HepG2 (cell line): ENCODE results near the gene GGT1. TPM values are rescaled to one million over a fixed set of nuclear protein-coding genes. Genes with fewer than 3 reads are reported as not detected.

Experiments used
- ATAC-seq: fragments of 200-7000 bp; cut with Tn5 transposase; 3 replicates; pipeline ENCODE4 v1.9.1; 2020; ENCODE audit warnings: mild to moderate bottlenecking, moderate library complexity
- BruUV-seq: library from RNA; stranded (reverse); fragments of 400-500 nt; replicated peaks from 2 replicates; lab custom pipeline; 2021; lab: Mats Ljungman, UMichigan
- CTCF ChIA-PET: fragments of 300-600 bp; formaldehyde crosslinking; extraction: SDS; loops from one replicate; lab custom pipeline; 2021; ENCODE audit warnings: low total read pairs, inconsistent platforms, low intra/inter-chr PET ratio; lab: Yijun Ruan, JAX
- POLR2A ChIA-PET: fragments of 350-600 bp; sonication (Branson Sonifier 250); formaldehyde crosslinking; loops from one replicate; lab custom pipeline; 2020; ENCODE audit warnings: antibody characterized with exemption, inconsistent platforms; lab: Yijun Ruan, JAX
- DNase-seq: peaks from one replicate; pipeline ENCODE4 v3.0.0-alpha.2; 2015; ENCODE audit warnings: low spot score
- FAIRE-seq: peaks from 3 replicates; lab custom pipeline; 2011; peaks lifted over from hg19 to GRCh38; lab: Jason Lieb, UNC
- H2AFZ ChIP-seq: one replicate; pipeline ENCODE4 v1.6.1; 2011; ENCODE audit warnings: low read length, inconsistent platforms
- H3K27ac ChIP-seq: fragments of 300-600 bp; 3 replicates; pipeline ENCODE4 v1.8.0; 2011; ENCODE audit warnings: mixed run types, mild to moderate bottlenecking, mixed read lengths, low read length, inconsistent platforms; ENCODE audit not compliant: insufficient read depth; ENCODE audit errors: extremely low read length
- H3K27me3 ChIP-seq, 2 experiments: fragments of 200-600 bp in 1 of 2; 2 replicates in 1 of 2; 3 replicates in 1 of 2; pipeline versions ENCODE4 v1.6.0 to v1.8.0; 2011; ENCODE audit warnings: low read length in 2 of 2, mild to moderate bottlenecking in 2 of 2, moderate library complexity in 2 of 2, inconsistent platforms in 1 of 2; ENCODE audit not compliant: insufficient read depth in 2 of 2, control insufficient read depth in 1 of 2
- H3K36me3 ChIP-seq, 2 experiments: fragments of 200-600 bp in 1 of 2; replicated peaks in 1 of 2; 2 replicates in 1 of 2; 3 replicates in 1 of 2; pipeline versions ENCODE4 v1.5.1 to v1.8.0; 2011; ENCODE audit warnings: low read length in 2 of 2, inconsistent platforms in 1 of 2; ENCODE audit not compliant: insufficient read depth in 2 of 2, control insufficient read depth in 1 of 2
- H3K4me1 ChIP-seq: 2 replicates; pipeline ENCODE4 v1.5.1; 2012; ENCODE audit warnings: low read length, inconsistent platforms; ENCODE audit not compliant: insufficient read depth
- H3K4me2 ChIP-seq: 2 replicates; pipeline ENCODE4 v1.6.0; 2011; ENCODE audit warnings: low read depth, low read length, inconsistent platforms
- H3K4me3 ChIP-seq, 3 experiments: fragments of 200-600 bp in 1 of 3; sonication (generic), shearing (Covaris generic) in 1 of 3; replicated peaks in 1 of 3; 2 replicates each; pipeline ENCODE4 v1.5.1; 2011 to 2016; ENCODE audit warnings: low read length in 3 of 3, inconsistent platforms in 2 of 3, low read depth in 2 of 3, mild to moderate bottlenecking in 2 of 3, control low read depth in 1 of 3, mixed read lengths in 1 of 3; ENCODE audit not compliant: insufficient read depth in 1 of 3
- H3K79me2 ChIP-seq: one replicate; pipeline ENCODE4 v1.6.1; 2011; ENCODE audit warnings: low read length, inconsistent platforms; ENCODE audit not compliant: insufficient read depth
- H3K9ac ChIP-seq: 2 replicates; pipeline ENCODE4 v1.6.0; 2011; ENCODE audit warnings: mild to moderate bottlenecking, low read depth, low read length, inconsistent platforms; ENCODE audit not compliant: insufficient read depth
- H3K9me3 ChIP-seq: 2 replicates; pipeline ENCODE4 v1.5.1; 2012; ENCODE audit warnings: mild to moderate bottlenecking, low read length
- H4K20me1 ChIP-seq: 2 replicates; pipeline ENCODE4 v1.6.0; 2011; ENCODE audit warnings: inconsistent platforms, mild to moderate bottlenecking, low read length, moderate library complexity; ENCODE audit not compliant: insufficient read depth
- HDAC1 ChIP-seq: sonication (generic); formaldehyde crosslinking; IDR thresholded peaks from 2 replicates; pipeline ENCODE4 v1.5.1; 2020; ENCODE audit warnings: mild to moderate bottlenecking, missing genetic modification reagents
- HIVEP1 ChIP-seq: sonication (generic); formaldehyde crosslinking; IDR thresholded peaks from 2 replicates; pipeline ENCODE4 v1.4.0; 2020; ENCODE audit warnings: mild to moderate bottlenecking, missing genetic modification reagents
- HOXD1 ChIP-seq: sonication (generic); formaldehyde crosslinking; IDR thresholded peaks from 2 replicates; pipeline ENCODE4 v1.5.0; 2020; ENCODE audit warnings: missing genetic modification reagents
- JDP2 ChIP-seq: sonication (generic); formaldehyde crosslinking; IDR thresholded peaks from 2 replicates; pipeline ENCODE4 v1.8.1; 2022; ENCODE audit warnings: missing genetic modification reagents, borderline replicate concordance
- KLF11 ChIP-seq: IDR thresholded peaks from 2 replicates; pipeline ENCODE4 v1.6.1; 2016; ENCODE audit warnings: missing compliant biosample characterization
- KLF9 ChIP-seq: IDR thresholded peaks from 2 replicates; pipeline ENCODE4 v1.6.1; 2016; ENCODE audit warnings: low read depth
- MEIS2 ChIP-seq: sonication (generic); formaldehyde crosslinking; IDR thresholded peaks from 2 replicates; pipeline ENCODE4 v1.9.0; 2021; ENCODE audit warnings: mild to moderate bottlenecking, missing genetic modification reagents
- MXI1 ChIP-seq: IDR thresholded peaks from 3 replicates; pipeline ENCODE4 v1.6.1; 2012; ENCODE audit warnings: low read depth, low read length, inconsistent platforms, borderline replicate concordance
- NKX3-1 ChIP-seq: sonication (generic); formaldehyde crosslinking; IDR thresholded peaks from 2 replicates; pipeline ENCODE4 v1.5.0; 2020; ENCODE audit warnings: missing genetic modification reagents
- WGBS: methylation state at CpG from one replicate; pipeline ENCODE4 v1.1.6; 2017; ENCODE audit warnings: low lambda C conversion rate; 5-methylcytosine and 5-hydroxymethylcytosine counted together
- in situ Hi-C: cut with HindIII; loops from 2 replicates; pipeline ENCODE4 v1.10.0; 2017; ENCODE audit warnings: low pct_unique_long_range_greater_than_20kb; ENCODE audit not compliant: extremely low pct_ligation_motif_present
- intact Hi-C: fragments of 100-400 bp; cut with micrococcal nuclease; formaldehyde crosslinking; loops from one replicate; pipeline ENCODE4 v1.10.0; 2022; ENCODE audit not compliant: unreplicated experiment
- polyA plus RNA-seq, 8 experiments: library from polyadenylated mRNA; depleted of rRNA in 3 of 8; stranded (reverse) in 7 of 8; unstranded in 1 of 8; fragments of >200 nt; fragmentation: Illumina TruSeq in 4 of 8; extraction: Trizol in 4 of 8; gene quantifications; 2 replicates each; pipeline versions ENCODE4 v1.2.1 to v1.2.3, GENCODE V29; 2011 to 2016; ENCODE audit warnings: low read depth in 4 of 8, missing spikeins in 1 of 8, mixed read lengths in 1 of 8; ENCODE audit not compliant: insufficient read depth in 1 of 8
- total RNA-seq, 5 experiments: library from RNA; depleted of rRNA; stranded (reverse); fragments of >200 nt; fragmentation: Illumina TruSeq; extraction: Trizol; gene quantifications; 2 replicates each; pipeline ENCODE4 v1.2.3, GENCODE V29; 2016; ENCODE audit warnings: low read depth in 1 of 5
- TF ChIP-seq, protein P1 (sequence below): sonication (generic); formaldehyde crosslinking; IDR thresholded peaks from 2 replicates; pipeline ENCODE4 v1.8.0; 2023; ENCODE audit warnings: mild to moderate bottlenecking, missing genetic modification reagents
- TF ChIP-seq, protein P2 (sequence below): sonication (generic); formaldehyde crosslinking; IDR thresholded peaks from 2 replicates; pipeline ENCODE4 v1.5.0; 2020; ENCODE audit warnings: mild to moderate bottlenecking, missing genetic modification reagents, moderate library complexity
- TF ChIP-seq, protein P3 (sequence below): sonication (generic); formaldehyde crosslinking; IDR thresholded peaks from 2 replicates; pipeline ENCODE4 v1.4.0; 2020; ENCODE audit warnings: mild to moderate bottlenecking, missing genetic modification reagents
- TF ChIP-seq, protein P4 (sequence below): sonication (generic); formaldehyde crosslinking; IDR thresholded peaks from 2 replicates; pipeline ENCODE4 v1.4.0; 2020; ENCODE audit warnings: missing genetic modification reagents

GGT1 gene
- total and polyA plus RNA-seq, 2 of the 13 experiments (the other 11 are each of a cell fraction or from before 2014, with no cell fraction given): 29.9 to 103 TPM

DNA sequence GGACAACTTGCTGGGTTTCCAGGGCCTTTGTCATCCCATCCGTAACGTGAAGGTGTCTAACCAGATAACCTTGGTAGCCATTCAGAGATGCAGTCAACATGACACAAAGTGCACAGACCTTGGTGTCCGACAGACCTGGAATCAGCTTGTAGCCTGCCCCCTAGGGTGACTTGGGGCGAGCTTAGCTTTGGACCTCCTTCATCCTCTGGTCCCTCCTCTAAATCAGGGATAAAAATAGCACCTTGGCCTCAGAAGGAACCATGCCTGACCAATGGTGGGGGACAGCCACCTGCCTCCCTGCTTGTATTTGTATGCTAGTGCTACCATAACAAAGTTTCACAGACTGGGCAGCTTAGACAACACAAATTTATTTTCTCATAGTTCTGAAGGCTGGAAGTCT lies 43.5 kb upstream of the GGT1 start:
- DNase-seq (no peak), ATAC-seq (no peak), FAIRE-seq (no peak)
- in situ Hi-C loops: loop anchor here (5.0 kb wide), 1 partner anchor 33 kb away; the partner anchor contains the start of gene LRRC75B
- BruUV-seq: no TSS peak
- H3K4me1 ChIP-seq: peaks cover 77% of the 10 kb centered on the region
- H3K9me3 ChIP-seq: no peaks in the 10 kb centered on the region
- H3K9ac ChIP-seq: peak overlapping the region; percentile 30; the same call in 1 of the 2 replicates
- peaks cover 22% of the 10 kb centered on the region for H4K20me1 ChIP-seq
- H3K27ac ChIP-seq: no peak overlapping the region
- intact Hi-C loops: no loop called here
- peaks cover 23 to 52% of the 10 kb centered on the region in 2 experiments for H3K36me3 ChIP-seq
- peaks cover 86% of the 10 kb centered on the region for H3K79me2 ChIP-seq
- CTCF ChIA-PET: no interaction called here
- peak overlapping the region; percentile 99 for H3K4me2 ChIP-seq
- H3K27me3 ChIP-seq: no peaks in the 10 kb centered on the region; a peak in 1 of 5 replicates
- H2AFZ ChIP-seq: no peak overlapping the region
- H3K4me3 ChIP-seq: no peak overlapping the region
- POLR2A ChIA-PET: interaction anchor here (0.5 to 3.3 kb wide), 6 partner anchors 9 to 39 kb away, joined by 3 to 18 read pairs (median 6); no protein-coding TSS in a partner anchor
- WGBS: 84% methylated on average over 4 of the region's 4 CpGs
- no peak for TF ChIP-seq MEIS2 (CRISPR knock-in tag)
- TF ChIP-seq, protein P1, sequence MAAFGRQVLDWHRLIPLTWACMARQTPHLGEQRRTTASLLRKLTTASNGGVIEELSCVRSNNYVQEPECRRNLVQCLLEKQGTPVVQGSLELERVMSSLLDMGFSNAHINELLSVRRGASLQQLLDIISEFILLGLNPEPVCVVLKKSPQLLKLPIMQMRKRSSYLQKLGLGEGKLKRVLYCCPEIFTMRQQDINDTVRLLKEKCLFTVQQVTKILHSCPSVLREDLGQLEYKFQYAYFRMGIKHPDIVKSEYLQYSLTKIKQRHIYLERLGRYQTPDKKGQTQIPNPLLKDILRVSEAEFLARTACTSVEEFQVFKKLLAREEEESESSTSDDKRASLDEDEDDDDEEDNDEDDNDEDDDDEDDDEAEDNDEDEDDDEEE (CRISPR knock-in tag): no peak
- TF ChIP-seq, protein P2, sequence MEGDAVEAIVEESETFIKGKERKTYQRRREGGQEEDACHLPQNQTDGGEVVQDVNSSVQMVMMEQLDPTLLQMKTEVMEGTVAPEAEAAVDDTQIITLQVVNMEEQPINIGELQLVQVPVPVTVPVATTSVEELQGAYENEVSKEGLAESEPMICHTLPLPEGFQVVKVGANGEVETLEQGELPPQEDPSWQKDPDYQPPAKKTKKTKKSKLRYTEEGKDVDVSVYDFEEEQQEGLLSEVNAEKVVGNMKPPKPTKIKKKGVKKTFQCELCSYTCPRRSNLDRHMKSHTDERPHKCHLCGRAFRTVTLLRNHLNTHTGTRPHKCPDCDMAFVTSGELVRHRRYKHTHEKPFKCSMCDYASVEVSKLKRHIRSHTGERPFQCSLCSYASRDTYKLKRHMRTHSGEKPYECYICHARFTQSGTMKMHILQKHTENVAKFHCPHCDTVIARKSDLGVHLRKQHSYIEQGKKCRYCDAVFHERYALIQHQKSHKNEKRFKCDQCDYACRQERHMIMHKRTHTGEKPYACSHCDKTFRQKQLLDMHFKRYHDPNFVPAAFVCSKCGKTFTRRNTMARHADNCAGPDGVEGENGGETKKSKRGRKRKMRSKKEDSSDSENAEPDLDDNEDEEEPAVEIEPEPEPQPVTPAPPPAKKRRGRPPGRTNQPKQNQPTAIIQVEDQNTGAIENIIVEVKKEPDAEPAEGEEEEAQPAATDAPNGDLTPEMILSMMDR (CRISPR knock-in tag): peak; percentile 11; the same call in 1 of the 2 replicates

DNA sequence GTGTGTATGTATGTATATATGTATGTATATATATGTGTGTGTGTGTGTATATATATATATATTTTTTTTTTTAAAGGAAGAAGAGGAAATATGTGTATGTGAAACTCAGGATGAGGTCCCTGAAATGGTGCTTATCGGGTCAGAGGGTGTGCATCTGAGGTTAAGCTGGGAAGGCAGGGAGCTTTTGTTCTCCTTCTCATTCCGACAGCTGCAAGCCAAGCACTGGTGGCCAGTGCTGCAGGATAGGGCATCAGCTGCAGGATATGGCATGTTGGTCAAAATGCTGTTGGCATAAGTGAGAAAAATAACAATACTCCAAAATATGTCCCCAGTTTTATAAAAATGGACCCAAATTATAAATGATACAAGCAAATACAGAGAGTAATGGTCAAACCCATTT lies 39.7 kb upstream of the GGT1 start:
- no peaks in the 10 kb centered on the region for H3K9me3 ChIP-seq
- H3K4me2 ChIP-seq: peak overlapping the region; percentile 64; the same call in 1 of the 2 replicates
- ATAC-seq (no peak), DNase-seq (no peak), FAIRE-seq (no peak)
- H3K27ac ChIP-seq: peak overlapping the region; percentile 74
- H3K36me3 ChIP-seq: peaks cover 31 to 66% of the 10 kb centered on the region in 2 experiments
- peaks cover 89% of the 10 kb centered on the region for H3K79me2 ChIP-seq
- in situ Hi-C loops: no loop called here
- H3K4me1 ChIP-seq: peaks cover 90% of the 10 kb centered on the region
- POLR2A ChIA-PET: interaction anchor here (1.8 to 4.1 kb wide), 4 partner anchors 9 to 56 kb away, joined by 6 to 43 read pairs (median 30); partner anchors contain the start of genes GUCD1 and SNRPD3
- intact Hi-C loops: no loop called here
- 92% methylated on average over 2 of the region's 2 CpGs for WGBS
- no TSS peak for BruUV-seq
- CTCF ChIA-PET: no interaction called here
- H4K20me1 ChIP-seq: peaks cover 29% of the 10 kb centered on the region
- H3K4me3 ChIP-seq: no peak overlapping the region
- 0 out of 2 replicates have a peak overlapping the region, but pooled peaks have one; percentile 10 for H3K9ac ChIP-seq
- no peak overlapping the region for H2AFZ ChIP-seq
- H3K27me3 ChIP-seq: no peaks in the 10 kb centered on the region
- TF ChIP-seq HOXD1 (no peak), KLF11 (CRISPR knock-in tag) (no peak), NKX3-1 (CRISPR knock-in tag) (no peak), JDP2 (CRISPR knock-in tag) (no peak), HDAC1 (CRISPR knock-in tag) (no peak), HIVEP1 (CRISPR knock-in tag) (no peak), KLF9 (CRISPR knock-in tag) (no peak), MXI1 (no peak)
- TF ChIP-seq, protein P3, sequence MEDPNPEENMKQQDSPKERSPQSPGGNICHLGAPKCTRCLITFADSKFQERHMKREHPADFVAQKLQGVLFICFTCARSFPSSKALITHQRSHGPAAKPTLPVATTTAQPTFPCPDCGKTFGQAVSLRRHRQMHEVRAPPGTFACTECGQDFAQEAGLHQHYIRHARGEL: no peak
- TF ChIP-seq, protein P4, sequence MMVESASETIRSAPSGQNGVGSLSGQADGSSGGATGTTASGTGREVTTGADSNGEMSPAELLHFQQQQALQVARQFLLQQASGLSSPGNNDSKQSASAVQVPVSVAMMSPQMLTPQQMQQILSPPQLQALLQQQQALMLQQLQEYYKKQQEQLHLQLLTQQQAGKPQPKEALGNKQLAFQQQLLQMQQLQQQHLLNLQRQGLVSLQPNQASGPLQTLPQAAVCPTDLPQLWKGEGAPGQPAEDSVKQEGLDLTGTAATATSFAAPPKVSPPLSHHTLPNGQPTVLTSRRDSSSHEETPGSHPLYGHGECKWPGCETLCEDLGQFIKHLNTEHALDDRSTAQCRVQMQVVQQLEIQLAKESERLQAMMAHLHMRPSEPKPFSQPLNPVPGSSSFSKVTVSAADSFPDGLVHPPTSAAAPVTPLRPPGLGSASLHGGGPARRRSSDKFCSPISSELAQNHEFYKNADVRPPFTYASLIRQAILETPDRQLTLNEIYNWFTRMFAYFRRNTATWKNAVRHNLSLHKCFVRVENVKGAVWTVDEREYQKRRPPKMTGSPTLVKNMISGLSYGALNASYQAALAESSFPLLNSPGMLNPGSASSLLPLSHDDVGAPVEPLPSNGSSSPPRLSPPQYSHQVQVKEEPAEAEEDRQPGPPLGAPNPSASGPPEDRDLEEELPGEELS (CRISPR knock-in tag): no peak
